Liver (tissue), 9 donors: ENCODE results near the gene PHOX2A. TPM values are rescaled to one million over a fixed set of nuclear protein-coding genes. Genes with fewer than 3 reads are reported as not detected.

Source experiments
- DNase-seq: peaks from one replicate; pipeline ENCODE4 v3.0.0-alpha.2; 2017; ENCODE audit warnings: low spot score
- H3K27ac ChIP-seq, 2 donors: one replicate each; pipeline ENCODE4 v1.7.0; 2013; ENCODE audit warnings: inconsistent platforms in 2 of 2, low read length in 2 of 2, control low read depth in 1 of 2, low read depth in 1 of 2, mild to moderate bottlenecking in 1 of 2
- H3K27me3 ChIP-seq, 4 donors: one replicate each; pipeline versions ENCODE4 v1.6.1 to v1.7.0; 2013; ENCODE audit warnings: low read length in 3 of 4, inconsistent platforms in 1 of 4, mild to moderate bottlenecking in 1 of 4, moderate library complexity in 1 of 4; ENCODE audit not compliant: control insufficient read depth in 4 of 4, insufficient read depth in 4 of 4
- H3K36me3 ChIP-seq, 4 donors: one replicate each; pipeline versions ENCODE4 v1.6.1 to v1.7.0; 2013; ENCODE audit warnings: low read length in 3 of 4, mild to moderate bottlenecking in 3 of 4, low read depth in 1 of 4, moderate library complexity in 1 of 4; ENCODE audit not compliant: control insufficient read depth in 4 of 4, insufficient read depth in 3 of 4
- H3K4me1 ChIP-seq, 4 donors: one replicate each; pipeline versions ENCODE4 v1.6.1 to v1.7.0; 2013; ENCODE audit warnings: low read length in 3 of 4, mild to moderate bottlenecking in 3 of 4, moderate library complexity in 1 of 4; ENCODE audit not compliant: control insufficient read depth in 4 of 4, insufficient read depth in 4 of 4
- H3K4me3 ChIP-seq, 3 donors: one replicate each; pipeline versions ENCODE4 v1.6.1 to v1.7.0; 2013; ENCODE audit warnings: low read length in 3 of 3, control low read depth in 1 of 3, low read depth in 1 of 3, mild to moderate bottlenecking in 1 of 3
- H3K9ac ChIP-seq, 2 donors: one replicate each; pipeline ENCODE4 v1.7.0; 2013; ENCODE audit warnings: low read length in 2 of 2, mild to moderate bottlenecking in 2 of 2, moderate library complexity in 2 of 2, control low read depth in 1 of 2, low read depth in 1 of 2
- H3K9me3 ChIP-seq, 4 donors: one replicate each; pipeline versions ENCODE4 v1.6.1 to v1.7.0; 2013; ENCODE audit warnings: low read length in 3 of 4; ENCODE audit not compliant: control insufficient read depth in 4 of 4
- ATF3 ChIP-seq: IDR thresholded peaks from 2 replicates; pipeline ENCODE4 v1.6.1; 2016; ENCODE audit warnings: antibody characterized with exemption
- CTCF ChIP-seq: fragments of 150-350 bp; IDR thresholded peaks from 2 replicates; pipeline ENCODE4 v1.5.1; 2017; ENCODE audit warnings: improper control_type of control experiment, low read depth, low read length; ENCODE audit not compliant: missing input control
- EGR1 ChIP-seq, 2 donors: IDR thresholded peaks; 2 replicates each; pipeline ENCODE4 v1.6.1; 2016 to 2018; ENCODE audit warnings: antibody characterized with exemption in 2 of 2, low read depth in 2 of 2
- FOXA1 ChIP-seq: IDR thresholded peaks from 2 replicates; pipeline ENCODE4 v1.6.1; 2016; ENCODE audit warnings: antibody characterized with exemption
- FOXA2 ChIP-seq: IDR thresholded peaks from 2 replicates; pipeline ENCODE4 v1.6.1; 2016; ENCODE audit warnings: antibody characterized with exemption
- GABPA ChIP-seq, 2 donors: IDR thresholded peaks in 1 of 2; conservative IDR thresholded peaks in 1 of 2; 2 replicates each; pipeline ENCODE4 v1.6.1; 2016; ENCODE audit warnings: antibody characterized with exemption in 2 of 2, mild to moderate bottlenecking in 1 of 2, moderate library complexity in 1 of 2
- HNF4A ChIP-seq, 2 donors: conservative IDR thresholded peaks; 2 replicates each; pipeline ENCODE4 v1.6.1; 2016; ENCODE audit warnings: antibody characterized with exemption in 2 of 2, mild to moderate bottlenecking in 2 of 2
- HNF4G ChIP-seq: IDR thresholded peaks from 2 replicates; pipeline ENCODE4 v1.6.1; 2016; ENCODE audit warnings: antibody characterized with exemption
- JUND ChIP-seq, 2 donors: IDR thresholded peaks; 2 replicates each; pipeline ENCODE4 v1.6.1; 2016; ENCODE audit warnings: antibody characterized with exemption in 2 of 2
- MAX ChIP-seq: IDR thresholded peaks from 2 replicates; pipeline ENCODE4 v1.6.1; 2016; ENCODE audit warnings: antibody characterized with exemption
- NR2F2 ChIP-seq: IDR thresholded peaks from 2 replicates; pipeline ENCODE4 v1.6.1; 2016; ENCODE audit warnings: antibody characterized with exemption
- RAD21 ChIP-seq, 2 donors: IDR thresholded peaks; 2 replicates each; pipeline ENCODE4 v1.6.1; 2016; ENCODE audit warnings: antibody characterized with exemption in 2 of 2, mild to moderate bottlenecking in 2 of 2
- REST ChIP-seq: IDR thresholded peaks from 2 replicates; pipeline ENCODE4 v1.6.1; 2016; ENCODE audit warnings: antibody characterized with exemption, mild to moderate bottlenecking
- RXRA ChIP-seq, 2 donors: IDR thresholded peaks; 2 replicates each; pipeline ENCODE4 v1.6.1; 2017 to 2018; ENCODE audit warnings: antibody characterized with exemption in 2 of 2, mild to moderate bottlenecking in 1 of 2
- SP1 ChIP-seq: IDR thresholded peaks from 2 replicates; pipeline ENCODE4 v1.6.1; 2018; ENCODE audit warnings: antibody characterized with exemption, mild to moderate bottlenecking
- TAF1 ChIP-seq: conservative IDR thresholded peaks from 2 replicates; pipeline ENCODE4 v1.6.1; 2016; ENCODE audit warnings: antibody characterized with exemption, mild to moderate bottlenecking
- YY1 ChIP-seq: IDR thresholded peaks from 2 replicates; pipeline ENCODE4 v1.6.1; 2016; ENCODE audit warnings: antibody characterized with exemption, mild to moderate bottlenecking
- WGBS: extraction: QIAGEN DNeasy Blood & Tissue Kit; methylation state at CpG from one replicate; pipeline ENCODE4 v1.1.7; 2013; 5-methylcytosine and 5-hydroxymethylcytosine counted together
- polyA plus RNA-seq, 2 donors: library from polyadenylated mRNA; stranded (reverse) in 1 of 2; unstranded in 1 of 2; fragments of 200-250 nt in 1 of 2; fragments of >200 nt in 1 of 2; fragmentation: Nextera tagmentation in 1 of 2; extraction: Ambion mirVana in 1 of 2; gene quantifications; one replicate each; pipeline versions ENCODE4 v1.2.1 to v1.2.3, GENCODE V29; 2013 to 2015
- total RNA-seq, 2 donors: library from RNA; depleted of rRNA; stranded (reverse); fragments of >200 nt; gene quantifications; one replicate each; pipeline ENCODE4 v1.2.3, GENCODE V29; 2014
- TF ChIP-seq, protein P1 (sequence below): IDR thresholded peaks from 2 replicates; pipeline ENCODE4 v1.6.1; 2016; ENCODE audit warnings: antibody characterized with exemption
- donor health status: healthy.
- donor health status: healthy.
- donor health status: healthy.
- donor health status: healthy.
- donor health status: healthy.

The PHOX2A gene
- total and polyA plus RNA-seq, 4 donors = not detected

DNA sequence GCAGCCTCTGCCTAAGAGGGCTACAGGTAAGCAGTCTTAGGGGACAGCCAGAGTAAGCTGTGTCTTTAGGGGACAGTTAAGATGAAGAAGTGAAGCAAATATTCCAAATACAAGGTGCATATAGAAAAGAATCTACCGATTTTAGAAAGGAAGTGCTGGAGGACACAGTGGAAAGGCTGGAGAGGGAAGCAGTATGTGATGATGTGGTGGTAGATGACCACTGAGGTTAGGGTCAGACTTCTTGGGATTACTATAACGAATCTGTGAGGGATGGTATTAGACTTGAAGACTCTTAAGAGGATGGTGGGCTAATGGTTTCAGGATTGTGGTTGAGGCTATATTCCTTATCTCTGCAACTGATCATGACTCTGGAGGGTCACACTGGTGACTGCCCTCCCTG is 40.0 kb upstream of the PHOX2A start:
- WGBS = 74% methylated on average over 2 of the region's 2 CpGs
- TF ChIP-seq SP1 (no peak), RXRA (IDR thresholded peaks at IDR 0.05) (no peak), FOXA1 (no peak), HNF4G (no peak), TAF1 (no peak), CTCF (no peak), JUND (IDR thresholded peaks at IDR 0.05) (no peak), RAD21 (IDR thresholded peaks at IDR 0.05) (no peak), REST (no peak), FOXA2 (no peak), GABPA (IDR thresholded peaks at IDR 0.05 in 1 of 2, conservative IDR thresholded peaks at IDR 0.05 in 1 of 2) (no peak), EGR1 (IDR thresholded peaks at IDR 0.05; ENCODE audit: low read depth in 2 of 2) (no peak), NR2F2 (no peak), ATF3 (no peak), YY1 (no peak), MAX (no peak), HNF4A (conservative IDR thresholded peaks at IDR 0.05) (no peak)
- TF ChIP-seq, protein P1, sequence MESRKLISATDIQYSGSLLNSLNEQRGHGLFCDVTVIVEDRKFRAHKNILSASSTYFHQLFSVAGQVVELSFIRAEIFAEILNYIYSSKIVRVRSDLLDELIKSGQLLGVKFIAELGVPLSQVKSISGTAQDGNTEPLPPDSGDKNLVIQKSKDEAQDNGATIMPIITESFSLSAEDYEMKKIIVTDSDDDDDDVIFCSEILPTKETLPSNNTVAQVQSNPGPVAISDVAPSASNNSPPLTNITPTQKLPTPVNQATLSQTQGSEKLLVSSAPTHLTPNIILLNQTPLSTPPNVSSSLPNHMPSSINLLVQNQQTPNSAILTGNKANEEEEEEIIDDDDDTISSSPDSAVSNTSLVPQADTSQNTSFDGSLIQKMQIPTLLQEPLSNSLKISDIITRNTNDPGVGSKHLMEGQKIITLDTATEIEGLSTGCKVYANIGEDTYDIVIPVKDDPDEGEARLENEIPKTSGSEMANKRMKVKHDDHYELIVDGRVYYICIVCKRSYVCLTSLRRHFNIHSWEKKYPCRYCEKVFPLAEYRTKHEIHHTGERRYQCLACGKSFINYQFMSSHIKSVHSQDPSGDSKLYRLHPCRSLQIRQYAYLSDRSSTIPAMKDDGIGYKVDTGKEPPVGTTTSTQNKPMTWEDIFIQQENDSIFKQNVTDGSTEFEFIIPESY = no peak

More for the DNA sequence above, 40.0 kb upstream of the PHOX2A start:
- Histone ChIP-seq H3K9me3 (no peaks in the 10 kb centered on the region), H3K4me3 (no peak overlapping the region), H3K4me1 (no peaks in the 10 kb centered on the region), H3K9ac (no peak overlapping the region), H3K36me3 (no peaks in the 10 kb centered on the region), H3K27me3 (peaks cover 0 to 2% (median 0%) of the 10 kb centered on the region in 4 donors), H3K27ac (no peak overlapping the region)
- DNase-seq = no peak
